HG02943 (cell line): Measurements from ENCODE around the gene KRT14.
"Not testable (repeated sequence)": the region's sequence is repeated elsewhere in the genome, so short reads cannot be mapped to it uniquely, and the experiment has no call there.

Source experiments
- ATAC-seq: cut with Tn5 transposase; IDR thresholded peaks from one replicate; pipeline ENCODE4 v1.9.1; 2021; ENCODE audit warnings: mild to moderate bottlenecking, low read depth, moderate library complexity; ENCODE audit not compliant: unreplicated experiment

KRT14 gene

GRCh38 chr17:41548844-41549595 is 37.7 kb downstream of the KRT14 start:
- no peak for ATAC-seq

- ATAC-seq: no peak
Observed at GRCh38 chr17:41547921-41548843, 38.5 kb downstream of the KRT14 start.

GRCh38 chr17:41547378-41547841 is 39.3 kb downstream of the KRT14 start:
- no peak for ATAC-seq

GRCh38 chr17:41546819-41547218 is 39.9 kb downstream of the KRT14 start:
- no peak for ATAC-seq

GRCh38 chr17:41545829-41546410 is 40.8 kb downstream of the KRT14 start:
- ATAC-seq: no peak

GRCh38 chr17:41544935-41545334 is 41.8 kb downstream of the KRT14 start:
- no peak for ATAC-seq

- ATAC-seq: no peak
Observed at GRCh38 chr17:41544491-41544892, 42.2 kb downstream of the KRT14 start.

- not testable (repeated sequence) for ATAC-seq
Observed at GRCh38 chr17:41542786-41543185, 43.9 kb downstream of the KRT14 start.

GRCh38 chr17:41542357-41542756 is 44.3 kb downstream of the KRT14 start:
- no peak for ATAC-seq

- ATAC-seq: no peak
Observed at GRCh38 chr17:41540921-41541625, 45.6 kb downstream of the KRT14 start.

- no peak for ATAC-seq
Observed at GRCh38 chr17:41539979-41540701, 46.6 kb downstream of the KRT14 start.

- ATAC-seq: no peak
Observed at GRCh38 chr17:41539071-41539492, 47.6 kb downstream of the KRT14 start.

GRCh38 chr17:41538565-41538991 is 48.1 kb downstream of the KRT14 start:
- no peak for ATAC-seq

GRCh38 chr17:41537990-41538389 is 48.7 kb downstream of the KRT14 start:
- ATAC-seq: no peak

- no peak for ATAC-seq
Observed at GRCh38 chr17:41537614-41537954, 49.1 kb downstream of the KRT14 start.

GRCh38 chr17:41536741-41537613 is 49.7 kb downstream of the KRT14 start:
- ATAC-seq: no peak

- no peak for ATAC-seq
Observed at GRCh38 chr17:41535764-41536481, 50.8 kb downstream of the KRT14 start.

- ATAC-seq: no peak
Observed at GRCh38 chr17:41534899-41535546, 51.7 kb downstream of the KRT14 start.
